HFFc6 (cell line): ENCODE results near the gene PLEKHG4. TPM values are rescaled to one million over a fixed set of nuclear protein-coding genes. Genes with fewer than 3 reads are reported as not detected.

Source experiments
- DNase-seq: peaks from one replicate; pipeline ENCODE4 v3.0.0-alpha.2; 2018
- H3K27ac Mint-ChIP-seq: 2 replicates; pipeline ENCODE4 v1.8.0; 2020; ENCODE audit warnings: mild to moderate bottlenecking, mixed read lengths
- H3K27me3 Mint-ChIP-seq: 2 replicates; pipeline ENCODE4 v1.8.0; 2021; ENCODE audit warnings: mild to moderate bottlenecking, moderate library complexity, mixed read lengths; ENCODE audit not compliant: insufficient read depth
- H3K36me3 Mint-ChIP-seq: 2 replicates; pipeline ENCODE4 v1.8.0; 2021; ENCODE audit warnings: low read depth, mixed read lengths
- H3K4me1 Mint-ChIP-seq: 2 replicates; pipeline ENCODE4 v1.8.0; 2020; ENCODE audit warnings: low read depth, mixed read lengths
- H3K4me3 Mint-ChIP-seq: 2 replicates; pipeline ENCODE4 v1.8.0; 2020; ENCODE audit warnings: mild to moderate bottlenecking, moderate library complexity, mixed read lengths
- H3K9me3 Mint-ChIP-seq: 2 replicates; pipeline ENCODE4 v1.8.0; 2020; ENCODE audit warnings: mild to moderate bottlenecking, mixed read lengths
- CTCF ChIP-seq: fragments of 200-600 bp; sonication (generic); IDR thresholded peaks from 2 replicates; pipeline ENCODE4 v1.5.0; 2021; ENCODE audit warnings: antibody characterized with exemption, mild to moderate bottlenecking
- total RNA-seq, 6 experiments: library from RNA; stranded (reverse); fragmentation: NEBNext Ultra II Directional; extraction: Animal tissue kit (Norgen Biotek cat#: 25700); gene quantifications; 2 replicates in 1 of 6; 3 replicates in 5 of 6; pipeline ENCODE4 v1.2.3, GENCODE V29; 2021

Gene PLEKHG4
- total RNA-seq, 6 experiments from 2014 or later, result 8.6 to 14.1 (median 13.0) TPM

- peaks cover 39% of the 10 kb centered on the region for H3K4me1 Mint-ChIP-seq
These were observed 14.5 kb upstream of the PLEKHG4 start for GRCh38 chr16:67264866-67265265.

GRCh38 chr16:67265834-67266233, 13.5 kb upstream of the PLEKHG4 start:
- Mint-ChIP-seq H3K4me3 (no peak overlapping the region), H3K36me3 (no peaks in the 10 kb centered on the region; the same call in 1 of the 2 replicates), H3K27ac (no peak overlapping the region), H3K4me1 (peaks cover 32% of the 10 kb centered on the region), H3K9me3 (no peaks in the 10 kb centered on the region), H3K27me3 (peaks cover 5% of the 10 kb centered on the region)
- no peak for TF ChIP-seq CTCF
- no peak for DNase-seq

More at GRCh38 chr16:67264866-67265265, 14.5 kb upstream of the PLEKHG4 start:
- Mint-ChIP-seq H3K4me3 (no peak overlapping the region), H3K27ac (no peak overlapping the region), H3K9me3 (no peaks in the 10 kb centered on the region), H3K27me3 (peaks cover 5% of the 10 kb centered on the region), H3K36me3 (no peaks in the 10 kb centered on the region; the same call in 1 of the 2 replicates)
- TF ChIP-seq CTCF, result no peak
- DNase-seq, result no peak

GRCh38 chr16:67268136-67268579, 11.2 kb upstream of the PLEKHG4 start:
- no peaks in the 10 kb centered on the region for H3K36me3 Mint-ChIP-seq
- TF ChIP-seq CTCF, result no peak
- peak; percentile 89 for DNase-seq
- peak overlapping the region; percentile 84 for H3K27ac Mint-ChIP-seq
- peaks cover 24% of the 10 kb centered on the region for H3K4me1 Mint-ChIP-seq
- no peaks in the 10 kb centered on the region for H3K9me3 Mint-ChIP-seq
- H3K4me3 Mint-ChIP-seq, result no peak overlapping the region
- peaks cover 3% of the 10 kb centered on the region; the same call in 1 of the 2 replicates for H3K27me3 Mint-ChIP-seq

- no peak for DNase-seq
- no peak for TF ChIP-seq CTCF
- Mint-ChIP-seq H3K4me3 (no peak overlapping the region), H3K27me3 (peaks cover 2% of the 10 kb centered on the region; the same call in 1 of the 2 replicates), H3K36me3 (no peaks in the 10 kb centered on the region), H3K9me3 (no peaks in the 10 kb centered on the region), H3K4me1 (peaks cover 24% of the 10 kb centered on the region), H3K27ac (peak overlapping the region; percentile 84; the same call in 1 of the 2 replicates)
These were observed 9.6 kb upstream of the PLEKHG4 start for GRCh38 chr16:67269766-67270165.

- DNase-seq, result no peak
- no peak for TF ChIP-seq CTCF
- Mint-ChIP-seq H3K9me3 (no peaks in the 10 kb centered on the region), H3K27ac (no peak overlapping the region), H3K36me3 (no peaks in the 10 kb centered on the region), H3K4me1 (peaks cover 24% of the 10 kb centered on the region), H3K4me3 (no peak overlapping the region), H3K27me3 (no peaks in the 10 kb centered on the region)
These were observed 8.4 kb upstream of the PLEKHG4 start for GRCh38 chr16:67270931-67271338.

GRCh38 chr16:67271446-67271845, 7.9 kb upstream of the PLEKHG4 start:
- Mint-ChIP-seq H3K4me3 (no peak overlapping the region), H3K27ac (no peak overlapping the region), H3K4me1 (peaks cover 28% of the 10 kb centered on the region), H3K36me3 (no peaks in the 10 kb centered on the region), H3K27me3 (no peaks in the 10 kb centered on the region), H3K9me3 (no peaks in the 10 kb centered on the region)
- DNase-seq, result no peak
- TF ChIP-seq CTCF, result no peak
